ENCODE measurements around the gene TNS1. TPM values are rescaled to one million over a fixed set of nuclear protein-coding genes. Genes with fewer than 3 reads are reported as not detected.

TNS1 gene
- total and polyA plus RNA-seq, 7 donors, result 73.4 to 742 (median 276) TPM

DNA sequence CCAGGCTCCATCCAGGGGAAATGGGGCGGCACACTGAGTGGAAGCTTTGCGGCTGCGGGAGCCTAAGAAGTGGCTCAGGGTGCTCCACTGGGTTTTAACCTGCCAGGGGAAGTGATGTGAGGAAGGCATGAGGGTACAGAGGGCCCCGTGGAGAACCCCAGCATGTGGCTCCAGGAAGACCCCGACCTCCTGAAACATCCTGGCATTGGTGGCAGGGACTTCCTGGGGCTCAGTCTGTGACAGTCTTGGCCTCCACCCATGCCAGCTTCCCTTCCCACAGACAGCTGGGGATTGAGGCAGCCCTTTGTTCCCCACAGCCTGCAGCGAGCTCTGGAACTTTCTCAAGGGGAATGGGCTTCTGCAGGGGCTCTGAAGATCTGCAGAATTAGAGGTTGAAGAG, 146.6 kb downstream of the TNS1 start:
- TF ChIP-seq, protein P1, sequence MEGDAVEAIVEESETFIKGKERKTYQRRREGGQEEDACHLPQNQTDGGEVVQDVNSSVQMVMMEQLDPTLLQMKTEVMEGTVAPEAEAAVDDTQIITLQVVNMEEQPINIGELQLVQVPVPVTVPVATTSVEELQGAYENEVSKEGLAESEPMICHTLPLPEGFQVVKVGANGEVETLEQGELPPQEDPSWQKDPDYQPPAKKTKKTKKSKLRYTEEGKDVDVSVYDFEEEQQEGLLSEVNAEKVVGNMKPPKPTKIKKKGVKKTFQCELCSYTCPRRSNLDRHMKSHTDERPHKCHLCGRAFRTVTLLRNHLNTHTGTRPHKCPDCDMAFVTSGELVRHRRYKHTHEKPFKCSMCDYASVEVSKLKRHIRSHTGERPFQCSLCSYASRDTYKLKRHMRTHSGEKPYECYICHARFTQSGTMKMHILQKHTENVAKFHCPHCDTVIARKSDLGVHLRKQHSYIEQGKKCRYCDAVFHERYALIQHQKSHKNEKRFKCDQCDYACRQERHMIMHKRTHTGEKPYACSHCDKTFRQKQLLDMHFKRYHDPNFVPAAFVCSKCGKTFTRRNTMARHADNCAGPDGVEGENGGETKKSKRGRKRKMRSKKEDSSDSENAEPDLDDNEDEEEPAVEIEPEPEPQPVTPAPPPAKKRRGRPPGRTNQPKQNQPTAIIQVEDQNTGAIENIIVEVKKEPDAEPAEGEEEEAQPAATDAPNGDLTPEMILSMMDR (IDR thresholded peaks at IDR 0.05), result no peak
- ATAC-seq (no peak), DNase-seq (peak in 1 of 2 donors; percentile 52)
- peak overlapping the region; percentile 66 for H3K4me3 ChIP-seq
- intact Hi-C loops (cut with DNase I), result loop anchor here in 1 of 2 donors (2.0 kb wide), 1 partner anchor 21 kb away; no protein-coding TSS in a partner anchor
- 50 to 64% (median 59%) methylated on average over 6 of the region's 6 CpGs for WGBS, 3 donors
- no peaks in the 10 kb centered on the region for H3K9me3 ChIP-seq
- no peaks in the 10 kb centered on the region for H3K27me3 ChIP-seq (ENCODE audit: insufficient read depth in 3 of 3, low read length in 2 of 3)
- peaks cover 76% of the 10 kb centered on the region for H3K4me1 ChIP-seq
- peak overlapping the region; percentile 89 for H3K27ac ChIP-seq
- H3K36me3 ChIP-seq (ENCODE audit: insufficient read depth in 1 of 2, low read depth in 1 of 2), result peaks cover 0 to 51% of the 10 kb centered on the region in 2 donors

DNA sequence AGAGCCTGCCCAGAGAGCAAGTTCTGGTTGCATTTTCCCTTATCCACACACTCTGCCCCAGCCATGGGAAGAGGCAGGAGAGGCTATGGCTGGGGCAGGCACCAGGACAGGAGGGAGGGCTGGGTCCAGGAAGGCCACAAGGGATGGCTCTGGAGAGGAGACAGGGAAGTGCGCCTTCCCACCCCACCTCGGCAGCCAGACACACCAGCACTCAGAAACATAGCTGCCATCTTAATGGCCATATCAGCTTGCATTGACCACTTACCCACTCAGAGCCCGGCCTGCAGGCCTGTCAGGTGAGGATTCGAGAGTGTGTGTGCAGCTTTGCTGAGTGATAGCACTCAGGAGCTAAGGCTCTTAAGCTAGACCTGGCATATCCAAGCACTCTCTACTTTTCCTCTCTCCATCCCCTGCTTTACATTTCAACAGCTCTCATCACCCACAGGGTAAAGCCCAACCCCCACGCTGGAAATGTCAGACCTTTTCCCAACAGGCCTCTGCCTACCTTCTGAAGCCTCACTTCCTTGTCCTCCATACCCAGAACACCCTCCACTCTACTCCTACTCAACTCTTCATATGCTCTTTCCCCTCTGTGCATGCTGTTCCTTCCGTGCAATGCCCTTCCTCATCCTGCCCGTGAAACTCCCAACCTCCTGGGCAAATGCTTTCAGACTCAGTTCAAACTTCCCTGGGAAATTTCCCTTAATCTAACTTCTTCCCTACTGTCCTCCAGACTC, 147.9 kb downstream of the TNS1 start:
- DNase-seq (peak in 1 of 2 donors; percentile 45), ATAC-seq (no peak)
- WGBS, 3 donors, result 68 to 81% (median 69%) methylated on average over 7 of the region's 7 CpGs
- intact Hi-C loops (cut with DNase I), result no loop called here
- Histone ChIP-seq H3K27me3 (ENCODE audit: insufficient read depth in 3 of 3, low read length in 2 of 3) (no peaks in the 10 kb centered on the region), H3K9me3 (no peaks in the 10 kb centered on the region), H3K36me3 (ENCODE audit: insufficient read depth in 1 of 2, low read depth in 1 of 2) (peaks cover 0 to 46% of the 10 kb centered on the region in 2 donors), H3K27ac (peak overlapping the region; percentile 89), H3K4me3 (peak overlapping the region; percentile 66), H3K4me1 (peaks cover 76% of the 10 kb centered on the region)
- TF ChIP-seq, protein P1 (IDR thresholded peaks at IDR 0.05), result no peak

DNA sequence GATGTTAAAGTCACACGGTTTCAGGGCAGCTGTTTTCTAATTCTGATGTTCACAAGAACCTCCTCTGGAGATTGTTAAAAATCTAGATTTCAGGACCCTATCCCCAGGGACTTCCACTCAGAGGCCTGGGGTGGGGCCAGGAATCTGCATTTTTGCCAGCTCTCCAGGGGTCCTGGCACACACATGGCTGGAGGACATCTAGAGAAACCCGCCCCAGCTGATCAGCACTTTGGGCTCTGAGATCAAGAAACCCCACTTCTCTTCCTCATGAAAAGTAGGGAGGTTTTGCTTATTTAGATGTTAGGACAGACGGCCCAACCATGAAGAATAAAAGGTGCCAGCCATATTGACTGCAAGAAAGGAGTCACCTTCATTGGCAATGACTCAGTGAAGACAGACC, 148.8 kb downstream of the TNS1 start:
- Histone ChIP-seq H3K27ac (peak overlapping the region; percentile 89), H3K27me3 (ENCODE audit: insufficient read depth in 3 of 3, low read length in 2 of 3) (no peaks in the 10 kb centered on the region), H3K4me3 (peak overlapping the region; percentile 66), H3K4me1 (peaks cover 76% of the 10 kb centered on the region), H3K9me3 (no peaks in the 10 kb centered on the region), H3K36me3 (ENCODE audit: insufficient read depth in 1 of 2, low read depth in 1 of 2) (peaks cover 0 to 52% of the 10 kb centered on the region in 2 donors)
- no peak for DNase-seq
- intact Hi-C loops (cut with DNase I), result no loop called here
- 43 to 68% (median 50%) methylated on average over 3 of the region's 3 CpGs for WGBS, 3 donors
- TF ChIP-seq, protein P1 (IDR thresholded peaks at IDR 0.05), result no peak
- no peak for ATAC-seq

DNA sequence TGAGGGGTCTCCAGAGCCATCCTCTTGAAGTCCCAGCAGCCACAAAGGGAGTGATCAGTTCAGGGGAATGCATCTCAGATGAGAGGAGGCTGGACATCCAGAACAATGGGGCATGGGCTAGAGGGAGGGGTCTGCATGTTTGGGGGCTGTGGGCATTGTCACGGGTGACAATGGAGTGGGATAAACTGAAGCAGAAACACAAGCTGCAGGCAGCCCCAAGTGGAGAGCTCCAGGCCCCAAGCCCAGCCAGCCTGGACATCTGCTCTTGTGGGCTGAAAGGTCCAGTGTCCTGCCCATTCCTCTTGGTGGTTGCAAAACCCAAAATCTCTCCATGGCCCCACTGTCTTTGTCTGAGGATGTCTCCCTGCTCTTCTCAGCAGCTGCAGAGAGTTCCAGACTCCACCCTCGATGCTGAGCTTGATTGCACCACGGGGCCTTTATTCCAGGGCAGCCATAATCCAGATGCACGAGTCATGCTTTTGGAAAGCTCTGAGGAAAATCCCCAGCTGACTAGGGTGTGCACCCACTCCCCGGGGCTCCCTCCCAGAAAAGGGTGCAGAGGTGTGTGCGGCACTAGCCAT, 149.4 kb downstream of the TNS1 start:
- no peaks in the 10 kb centered on the region for H3K27me3 ChIP-seq (ENCODE audit: insufficient read depth in 3 of 3, low read length in 2 of 3)
- peaks cover 0 to 58% of the 10 kb centered on the region in 2 donors for H3K36me3 ChIP-seq (ENCODE audit: insufficient read depth in 1 of 2, low read depth in 1 of 2)
- peaks cover 82% of the 10 kb centered on the region for H3K4me1 ChIP-seq
- WGBS, 3 donors, result 16 to 26% (median 16%) methylated on average over 6 of the region's 6 CpGs
- peak overlapping the region; percentile 66 for H3K4me3 ChIP-seq
- DNase-seq, result peak; percentile 73 to 87
- TF ChIP-seq, protein P1 (IDR thresholded peaks at IDR 0.05), result no peak
- peak overlapping the region; percentile 89 for H3K27ac ChIP-seq
- intact Hi-C loops (cut with DNase I), result no loop called here
- H3K9me3 ChIP-seq, result no peaks in the 10 kb centered on the region
- peak in 3 of 4 donors; percentile 15 to 25 (median 20) for ATAC-seq
